NCI-H2107 treated with DMSO at 0.1 percent for 48 hours (cell line): Measurements from ENCODE around the gene USP26.
"Not testable (repeated sequence)": the region's sequence is repeated elsewhere in the genome, so short reads cannot be mapped to it uniquely, and the experiment has no call there.

Source experiments
- DNase-seq: peaks from one replicate; lab custom pipeline; 2025; ENCODE audit not compliant: unreplicated experiment; lab: John Stamatoyannopoulos, UW

The USP26 gene, protein sequence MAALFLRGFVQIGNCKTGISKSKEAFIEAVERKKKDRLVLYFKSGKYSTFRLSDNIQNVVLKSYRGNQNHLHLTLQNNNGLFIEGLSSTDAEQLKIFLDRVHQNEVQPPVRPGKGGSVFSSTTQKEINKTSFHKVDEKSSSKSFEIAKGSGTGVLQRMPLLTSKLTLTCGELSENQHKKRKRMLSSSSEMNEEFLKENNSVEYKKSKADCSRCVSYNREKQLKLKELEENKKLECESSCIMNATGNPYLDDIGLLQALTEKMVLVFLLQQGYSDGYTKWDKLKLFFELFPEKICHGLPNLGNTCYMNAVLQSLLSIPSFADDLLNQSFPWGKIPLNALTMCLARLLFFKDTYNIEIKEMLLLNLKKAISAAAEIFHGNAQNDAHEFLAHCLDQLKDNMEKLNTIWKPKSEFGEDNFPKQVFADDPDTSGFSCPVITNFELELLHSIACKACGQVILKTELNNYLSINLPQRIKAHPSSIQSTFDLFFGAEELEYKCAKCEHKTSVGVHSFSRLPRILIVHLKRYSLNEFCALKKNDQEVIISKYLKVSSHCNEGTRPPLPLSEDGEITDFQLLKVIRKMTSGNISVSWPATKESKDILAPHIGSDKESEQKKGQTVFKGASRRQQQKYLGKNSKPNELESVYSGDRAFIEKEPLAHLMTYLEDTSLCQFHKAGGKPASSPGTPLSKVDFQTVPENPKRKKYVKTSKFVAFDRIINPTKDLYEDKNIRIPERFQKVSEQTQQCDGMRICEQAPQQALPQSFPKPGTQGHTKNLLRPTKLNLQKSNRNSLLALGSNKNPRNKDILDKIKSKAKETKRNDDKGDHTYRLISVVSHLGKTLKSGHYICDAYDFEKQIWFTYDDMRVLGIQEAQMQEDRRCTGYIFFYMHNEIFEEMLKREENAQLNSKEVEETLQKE

DNA sequence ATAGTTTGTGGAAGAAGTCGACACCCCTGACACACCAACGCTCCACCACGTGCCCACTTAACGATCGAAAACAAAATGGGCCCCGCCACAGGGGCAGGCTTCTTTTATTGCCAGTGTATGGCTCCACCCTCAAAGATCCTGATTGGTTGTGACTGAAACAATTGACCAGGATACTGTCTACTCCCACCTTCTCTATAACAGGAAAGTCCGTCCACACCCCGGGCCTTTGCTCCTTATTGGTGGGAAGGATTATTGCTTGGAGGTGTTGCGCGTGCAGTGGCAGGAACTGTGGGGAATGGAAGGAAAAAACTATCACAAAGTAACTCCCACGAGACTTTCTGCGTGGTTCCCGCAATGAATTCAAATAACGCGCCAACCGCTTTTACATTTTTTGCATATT lies at the start of gene USP26:
Gene USP26 (minus strand): TSS at position 79 of the 400 bp plus-strand sequence. CDS start 68,889 bp downstream, outside the sequence.
- no peak for DNase-seq

DNA sequence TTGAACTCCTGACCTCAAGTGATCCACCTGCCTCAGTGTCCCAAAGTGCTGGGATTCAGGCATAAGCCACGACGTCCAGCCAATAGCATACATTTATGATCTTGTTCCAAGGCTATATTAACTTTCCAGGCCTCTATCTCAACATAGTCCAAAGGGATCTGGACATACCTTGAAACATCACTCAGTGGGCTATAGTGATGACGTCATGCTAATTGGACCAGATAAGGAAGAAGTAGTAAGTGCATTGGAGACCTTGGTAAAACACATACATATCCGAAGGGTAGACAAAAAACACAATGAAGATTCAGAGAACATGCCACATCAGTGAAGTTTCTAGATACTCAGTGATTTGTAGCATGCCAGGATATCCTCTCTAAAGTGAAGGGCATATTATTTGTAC lies 37.4 kb upstream of the USP26 start:
- DNase-seq: no peak

DNA sequence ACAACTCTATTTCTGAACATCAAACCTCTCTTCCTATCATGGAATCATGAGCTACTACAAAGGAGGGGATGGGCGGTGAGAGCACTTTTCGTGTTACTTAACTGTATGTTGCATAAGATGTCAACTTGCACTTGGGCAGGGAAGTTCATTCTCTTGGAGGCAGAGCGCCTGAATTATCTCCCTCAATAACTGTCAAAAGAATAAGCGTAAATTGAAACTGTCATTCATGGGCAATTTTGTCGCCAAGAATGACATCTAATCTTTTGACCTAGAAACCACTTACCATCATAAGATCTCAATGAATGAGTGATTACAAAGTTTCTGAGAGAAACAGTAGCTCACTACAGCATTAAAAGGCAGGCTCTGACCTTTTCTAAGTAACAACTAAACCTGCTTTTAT lies 23.5 kb upstream of the USP26 start:
- no peak for DNase-seq

DNA sequence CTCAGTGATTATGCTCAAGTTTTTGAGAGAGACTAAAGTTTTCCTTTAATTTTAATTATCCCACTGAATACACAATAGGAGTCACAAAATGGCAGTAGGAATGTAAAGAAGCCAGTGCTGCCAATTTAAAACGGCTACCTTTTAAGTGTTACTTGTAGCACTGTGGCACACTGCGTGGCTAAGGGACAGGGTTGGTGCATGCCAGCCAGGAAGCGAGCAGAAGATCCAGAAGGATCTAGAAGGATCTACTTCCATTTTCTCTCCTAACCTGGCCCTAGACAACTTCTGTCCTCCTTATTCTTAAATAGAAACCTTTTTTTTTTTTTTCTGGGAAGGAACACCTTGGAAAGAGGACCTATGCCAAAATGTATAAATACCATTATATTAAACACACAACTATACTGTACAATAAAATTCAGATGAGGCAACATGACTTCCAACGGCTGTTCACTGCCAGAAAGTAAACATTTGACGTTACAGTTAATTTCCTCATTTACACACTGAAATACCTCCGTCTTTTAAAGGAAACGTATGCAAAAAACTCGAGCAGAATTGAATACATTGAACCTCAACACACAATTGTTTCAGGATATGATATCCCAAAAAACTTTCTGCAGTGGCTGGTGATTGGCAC lies 2.7 kb downstream of the USP26 start:
- no peak for DNase-seq

DNA sequence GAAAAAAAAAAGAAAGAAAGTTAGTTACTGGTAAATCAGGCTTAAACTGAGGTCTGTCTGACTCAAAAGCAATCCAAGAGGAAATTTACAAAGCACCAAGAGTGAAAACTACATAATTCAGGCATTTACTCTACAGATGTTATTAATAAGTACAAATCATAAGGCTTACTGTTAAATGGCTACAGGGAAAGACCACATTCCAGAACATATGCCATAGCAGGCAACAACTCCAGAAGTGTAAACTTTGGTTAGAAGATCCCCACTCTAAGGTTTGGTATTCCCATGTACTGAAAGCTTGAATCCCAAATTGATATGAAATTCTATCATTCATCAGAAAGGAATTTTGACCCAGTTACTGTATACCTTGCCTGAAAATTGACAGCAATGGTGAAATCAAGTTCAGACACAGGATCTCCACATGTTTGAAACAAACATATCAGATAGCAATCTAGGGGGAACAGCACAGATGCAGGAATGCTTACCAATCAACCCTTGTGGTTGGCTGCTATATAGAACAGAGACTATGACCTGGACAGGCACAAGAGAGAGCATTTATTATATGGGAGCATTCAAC lies 6.6 kb downstream of the USP26 start:
- DNase-seq: no peak

DNA sequence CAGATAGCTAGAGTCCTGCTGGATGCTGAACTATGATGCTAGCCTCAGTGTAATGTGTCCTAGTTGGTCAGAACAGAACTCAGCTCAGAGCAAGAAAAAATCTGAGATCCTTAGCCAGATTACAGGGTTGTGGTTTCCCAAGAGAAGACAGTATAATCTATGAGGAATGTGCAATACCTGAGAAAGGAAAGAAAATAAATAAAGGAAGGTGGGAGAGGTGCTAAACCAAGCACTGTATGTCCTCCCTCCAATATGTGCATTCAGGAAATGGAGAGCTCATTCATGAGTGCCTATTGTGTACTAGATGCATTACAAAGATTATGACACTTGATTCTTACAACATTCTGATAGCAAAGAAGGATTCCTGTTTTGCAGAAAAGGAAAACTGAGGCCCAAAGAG lies 7.5 kb downstream of the USP26 start:
- DNase-seq: no peak

DNA sequence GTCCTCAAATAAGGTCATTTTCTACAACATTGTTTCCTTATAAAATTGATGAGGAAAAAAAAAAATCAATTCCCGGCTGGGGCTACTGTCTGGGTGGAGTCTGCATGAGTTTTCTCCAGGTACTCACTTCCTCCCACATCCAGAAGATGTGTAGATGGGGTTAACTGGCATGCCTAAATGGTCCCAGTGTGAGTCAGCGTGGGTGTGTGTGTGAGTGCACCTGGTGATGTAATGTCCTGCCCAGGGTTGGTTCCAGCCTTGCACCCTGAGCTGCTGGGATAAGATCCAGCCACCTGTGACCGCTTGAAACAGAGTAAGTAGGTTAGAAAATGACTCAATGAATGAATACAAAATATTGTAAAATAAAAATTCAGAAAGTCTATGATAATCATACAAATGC lies 11.1 kb downstream of the USP26 start:
- DNase-seq: no peak

DNA sequence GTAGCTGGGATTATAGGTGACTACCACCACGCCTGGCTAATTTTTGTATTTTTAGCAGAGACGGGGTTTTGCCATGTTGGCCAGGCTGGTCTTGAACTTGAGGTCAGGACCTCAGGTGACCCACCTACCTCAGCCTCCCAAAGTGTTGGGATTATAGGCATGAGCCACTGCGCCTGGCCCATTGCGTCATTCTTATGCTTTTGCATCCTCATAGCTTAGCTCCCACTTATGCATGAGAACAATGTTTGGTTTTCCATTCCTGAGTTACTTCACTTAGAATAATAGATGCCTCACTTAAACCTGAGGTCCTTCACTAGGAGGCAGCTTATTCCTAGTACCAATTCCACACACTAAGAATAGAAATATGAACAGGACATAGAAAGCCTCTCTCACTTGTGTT lies 11.9 kb downstream of the USP26 start:
- DNase-seq: not testable (repeated sequence)

DNA sequence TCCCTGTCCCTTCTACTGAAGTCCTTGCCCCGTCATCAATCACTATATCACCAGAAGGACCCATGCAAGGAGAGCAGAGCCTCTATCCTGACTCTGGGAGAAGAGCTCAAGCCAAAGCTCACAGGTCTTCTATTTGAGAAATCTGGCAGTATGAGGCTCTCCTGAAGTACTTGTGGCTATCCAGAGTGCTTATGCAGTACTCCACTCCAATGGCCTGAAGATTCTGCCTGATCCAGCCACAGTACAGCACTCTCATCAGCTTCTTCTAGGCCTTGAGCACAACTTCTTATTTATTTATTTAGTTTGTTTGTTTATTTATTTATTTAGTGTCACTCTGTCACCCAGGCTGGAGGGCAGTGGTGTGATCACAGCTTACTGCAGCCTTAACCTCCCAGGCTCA lies 13.0 kb downstream of the USP26 start:
- DNase-seq: no peak

DNA sequence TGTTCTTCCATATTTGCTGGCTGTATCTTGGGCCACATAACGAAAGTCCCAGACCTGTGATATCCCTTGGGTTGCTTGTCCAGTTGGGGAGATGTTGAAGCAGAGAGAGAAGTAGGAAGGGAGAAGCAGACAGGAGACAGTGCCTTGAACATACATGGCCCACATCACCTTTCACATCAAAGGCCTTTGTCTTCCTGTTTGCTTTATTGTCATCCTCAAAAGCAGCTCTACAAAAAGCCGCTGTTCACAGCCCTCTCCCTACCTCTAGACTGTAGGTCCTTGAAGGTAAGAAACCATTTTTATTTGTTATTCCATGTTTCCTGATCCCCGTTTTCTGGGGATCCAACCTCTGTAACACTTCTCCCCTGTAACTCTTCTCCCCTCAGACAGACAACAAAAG lies 14.9 kb downstream of the USP26 start:
- DNase-seq: no peak

DNA sequence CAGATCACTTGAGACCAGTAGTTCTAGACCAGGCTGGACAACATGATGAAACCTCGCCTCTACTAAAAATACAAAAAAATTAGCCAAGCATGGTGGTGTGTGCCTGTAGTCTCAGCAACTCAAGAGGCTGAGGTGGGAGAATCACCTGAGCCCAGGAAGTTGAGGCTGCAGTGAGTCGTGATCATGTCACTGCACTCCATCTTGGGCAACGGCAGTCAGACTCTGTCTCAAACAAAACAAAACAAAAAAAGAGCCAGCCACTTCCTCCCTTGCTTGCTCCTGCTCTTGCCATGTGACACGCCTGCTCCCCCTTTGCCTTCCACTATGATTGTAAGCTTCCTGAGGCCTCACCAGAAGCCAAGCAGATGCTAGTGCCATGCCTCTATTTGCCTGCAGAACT lies 19.1 kb downstream of the USP26 start:
- not testable (repeated sequence) for DNase-seq

DNA sequence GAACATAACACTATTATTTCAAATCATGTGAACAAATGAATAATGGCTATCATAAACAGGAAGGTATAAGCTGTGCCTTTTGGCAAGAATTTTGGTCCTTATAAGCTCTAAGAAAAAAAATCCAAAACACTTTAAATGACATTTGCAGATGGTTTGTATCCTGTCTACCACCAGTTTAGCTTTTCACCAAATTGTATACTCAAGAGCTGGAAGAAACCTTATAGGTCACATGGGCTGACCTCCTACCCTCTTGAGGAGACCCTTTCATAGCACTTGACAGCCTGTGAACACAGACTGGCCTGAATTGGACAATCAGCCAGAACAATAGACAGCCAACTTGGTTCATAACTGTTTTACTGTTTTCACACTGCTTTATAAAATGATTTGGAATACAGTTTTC lies 24.3 kb downstream of the USP26 start:
- DNase-seq: no peak

DNA sequence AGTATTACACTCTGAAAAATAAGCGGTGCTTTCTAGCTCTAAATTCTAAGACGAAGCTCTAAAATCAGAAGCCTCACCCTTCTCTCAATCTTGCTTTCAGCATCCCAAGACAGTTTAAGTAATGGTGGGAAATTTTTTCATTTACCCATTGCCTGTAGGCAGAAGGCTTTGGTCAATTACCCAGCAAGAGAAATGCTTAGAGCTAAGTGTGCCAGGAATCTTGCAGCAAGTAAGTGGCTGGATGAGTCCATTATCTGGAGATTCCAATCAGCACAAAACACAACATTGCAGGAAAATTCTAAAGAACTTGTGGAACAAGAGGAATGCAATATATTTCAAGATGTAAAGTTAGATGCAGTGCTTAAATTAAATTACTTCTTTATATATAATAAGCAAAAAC lies 28.4 kb downstream of the USP26 start:
- no peak for DNase-seq

DNA sequence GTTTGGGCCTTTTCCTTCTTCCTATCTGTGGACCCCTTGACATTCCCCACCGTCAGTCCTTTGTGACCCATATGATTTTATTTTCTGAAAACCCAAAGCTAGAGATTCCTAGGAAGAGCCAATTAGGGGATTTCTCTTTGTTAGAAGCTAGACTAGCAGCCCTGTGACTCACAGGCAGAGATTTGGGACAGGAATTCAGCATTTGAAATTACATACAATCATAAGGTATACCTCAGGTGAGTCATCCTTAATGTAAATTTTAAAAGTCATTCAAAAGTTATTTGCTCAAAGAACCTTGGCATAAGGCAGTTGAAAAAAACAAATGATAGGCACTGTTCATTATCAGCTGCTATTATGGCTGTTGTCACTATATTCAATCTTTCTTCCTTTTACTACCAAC lies 40.6 kb downstream of the USP26 start:
- DNase-seq: no peak

DNA sequence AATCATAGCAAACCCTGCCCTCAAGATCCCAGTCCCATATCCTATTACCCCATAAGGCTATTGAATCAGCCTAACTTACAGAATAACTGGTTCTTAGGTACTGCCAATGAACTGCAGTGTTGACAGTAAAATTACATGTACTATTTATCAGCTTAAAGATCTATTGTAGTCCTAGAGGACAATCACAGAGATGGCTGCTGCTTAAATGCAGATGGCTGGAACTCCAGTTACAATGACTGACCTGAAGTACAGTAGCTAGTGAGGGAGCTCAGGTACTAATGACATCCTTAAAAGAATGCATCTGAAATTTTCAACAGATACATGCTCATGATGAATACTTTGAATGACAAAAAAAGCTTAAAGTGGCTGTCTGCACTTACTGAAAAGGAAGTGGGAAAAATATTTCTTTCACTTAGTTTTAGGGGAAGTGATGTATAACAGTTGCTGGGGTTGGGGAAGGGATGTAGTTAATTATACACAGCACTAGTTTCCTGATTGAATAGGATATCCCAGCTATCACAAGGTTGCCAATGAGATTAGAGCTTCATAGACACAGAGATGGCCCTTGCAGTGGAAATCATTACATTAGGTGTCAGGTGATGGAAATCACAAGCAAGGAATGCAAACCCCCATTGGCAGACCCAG lies 42.0 kb downstream of the USP26 start:
- DNase-seq: no peak

DNA sequence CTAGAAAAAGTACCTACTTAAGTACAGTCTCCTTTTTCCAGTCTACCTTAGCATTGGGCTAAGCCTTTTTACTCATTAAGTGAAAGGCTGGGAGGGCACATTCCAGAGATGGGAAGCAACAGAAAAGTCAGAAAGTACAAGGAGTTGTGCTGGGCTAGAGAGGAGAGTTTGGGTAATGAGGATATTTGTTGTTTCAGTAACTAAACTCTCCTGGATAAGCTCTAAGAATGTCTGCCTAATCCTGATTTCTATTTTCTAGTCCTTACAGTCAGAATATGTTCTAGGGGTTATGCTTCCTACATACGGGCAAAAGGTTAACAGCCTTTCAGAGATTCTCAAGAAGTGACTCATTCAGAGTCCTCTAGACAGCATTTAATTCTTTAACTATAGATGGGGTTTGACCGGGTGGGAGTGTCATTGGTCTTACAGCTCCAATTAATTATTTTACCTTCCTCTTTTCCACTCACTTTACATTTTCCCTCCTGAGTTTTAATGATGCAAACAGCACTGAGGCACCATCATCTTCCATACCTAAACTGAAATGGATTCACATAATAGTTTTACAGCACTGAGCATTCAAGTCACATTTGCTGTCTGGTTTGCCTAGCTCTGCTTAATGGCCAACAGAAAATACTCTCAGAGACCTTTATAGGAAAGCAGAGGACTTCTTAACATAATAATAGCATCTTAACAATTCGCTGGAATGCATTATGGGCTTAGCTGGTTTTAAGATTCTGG lies 42.9 kb downstream of the USP26 start:
- no peak for DNase-seq

DNA sequence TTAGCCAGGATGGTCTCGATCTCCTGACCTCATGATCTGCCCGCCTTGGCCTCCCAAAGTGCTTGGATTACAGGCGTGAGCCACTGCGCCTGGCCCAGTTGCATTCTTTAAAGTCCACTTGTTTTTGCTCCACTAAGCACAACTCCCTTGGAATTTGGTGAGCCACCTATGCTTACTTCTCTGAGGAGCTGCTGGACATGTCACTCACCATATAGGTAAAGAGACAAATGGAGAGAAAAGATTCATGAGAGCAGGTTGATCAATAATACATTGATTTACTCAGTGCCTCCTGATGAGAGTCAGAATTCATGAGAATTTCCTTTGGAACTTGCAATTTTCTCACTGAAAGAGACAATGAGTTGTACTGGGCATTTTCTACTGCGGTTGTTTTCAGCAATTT lies 48.2 kb downstream of the USP26 start:
- DNase-seq: no peak

DNA sequence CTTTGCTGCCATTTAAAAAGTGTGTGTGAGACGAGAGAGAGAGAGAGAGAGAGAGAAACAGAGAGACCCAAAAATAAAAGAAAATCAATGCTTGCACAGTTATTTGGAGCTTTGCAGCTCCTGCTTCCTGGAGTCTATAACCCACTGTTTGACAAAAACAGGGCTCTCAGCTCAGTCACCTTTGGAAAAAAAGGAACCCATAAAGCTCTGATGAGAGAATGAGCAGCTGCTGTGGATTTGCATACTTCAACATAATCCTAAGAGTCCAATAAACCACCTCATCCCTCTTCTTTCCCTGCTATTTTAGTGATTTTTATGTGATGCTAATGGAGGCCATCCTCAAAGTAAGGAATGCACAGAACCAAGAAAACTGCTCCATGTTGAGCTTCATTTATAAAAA lies 50.3 kb downstream of the USP26 start:
- no peak for DNase-seq

DNA sequence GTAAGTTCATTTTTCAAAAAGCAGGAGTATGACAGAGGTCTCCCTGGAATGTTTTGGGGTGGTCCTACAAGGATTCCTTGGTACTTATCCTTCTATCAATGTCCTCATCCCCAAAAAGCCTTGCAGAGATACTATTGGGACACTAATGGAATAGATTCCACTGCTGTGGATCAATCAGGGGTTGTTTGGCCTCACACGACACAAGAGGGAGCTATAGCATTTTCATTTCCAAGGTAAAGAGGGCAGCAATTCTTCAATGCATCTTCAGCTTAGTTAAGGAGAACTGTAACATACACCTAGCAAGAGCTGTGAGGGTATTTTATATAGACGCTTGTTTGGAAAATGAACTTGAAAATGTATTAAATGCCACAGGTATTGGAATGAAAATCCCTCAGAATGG lies 50.9 kb downstream of the USP26 start:
- DNase-seq: no peak

DNA sequence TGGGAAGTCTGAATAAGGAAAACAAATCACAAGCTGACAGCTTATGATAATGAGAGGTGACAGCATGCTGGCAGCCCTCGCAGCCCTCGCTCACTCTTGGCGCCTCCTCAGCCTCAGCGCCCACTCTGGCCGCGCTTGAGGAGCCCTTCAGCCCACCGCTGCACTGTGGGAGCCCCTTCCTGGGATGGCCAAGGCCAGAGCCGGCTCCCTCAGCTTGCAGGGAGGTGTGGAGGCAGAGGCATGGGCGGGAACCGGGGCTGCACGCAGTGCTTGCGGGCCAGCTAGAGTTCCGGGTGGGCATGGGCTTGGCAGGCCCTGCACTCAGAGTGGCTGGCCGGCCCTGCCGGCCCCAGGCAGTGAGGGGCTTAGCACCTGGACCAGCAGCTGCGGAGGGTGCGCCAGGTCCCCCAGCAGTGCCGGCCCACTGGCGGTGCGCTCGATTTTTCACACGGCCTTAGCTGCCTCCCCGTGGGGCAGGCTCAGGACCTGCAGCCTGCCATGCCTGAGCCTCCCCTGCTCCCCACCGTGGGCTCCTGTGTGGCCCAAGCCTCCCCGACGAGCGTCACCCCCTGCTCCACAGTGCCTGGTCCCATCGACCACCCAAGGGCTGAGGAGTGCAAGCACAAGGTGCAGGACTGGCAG lies 52.6 kb downstream of the USP26 start:
- DNase-seq: not testable (repeated sequence)
